SK-N-MC (cell line): Measurements from ENCODE around the gene EDARADD.

ENCODE experiments used
- EZH2 ChIP-seq: fragments of 200-600 bp; sonication (generic); IDR thresholded peaks from one replicate; pipeline ENCODE4 v1.6.1; 2017; ENCODE audit warnings: antibody characterized with exemption
- FOXP2 ChIP-seq: optimal IDR thresholded peaks from 2 replicates; pipeline ENCODE3; 2011; ENCODE audit warnings: mild to moderate bottlenecking, moderate library complexity; ENCODE audit not compliant: insufficient read depth; ENCODE audit errors: extremely low read length, control extremely low read depth
- POLR2AphosphoS5 ChIP-seq: IDR thresholded peaks from 2 replicates; pipeline ENCODE4 v1.6.1; 2012; ENCODE audit warnings: mild to moderate bottlenecking, low read depth, low read length, borderline replicate concordance

- TF ChIP-seq EZH2 (no peak), POLR2AphosphoS5 (no peak), FOXP2 (no peak)
These were observed 30.8 kb upstream of the EDARADD start for GRCh38 chr1:236363237-236363636.
